OCI-LY3 (cell line): ENCODE data around the gene TXNDC11.

Experiments used
- EZH2phosphoT487 ChIP-seq: fragments of 200-600 bp; shearing (Covaris generic); IDR thresholded peaks from 2 replicates; pipeline ENCODE4 v1.6.1; 2018; ENCODE audit warnings: antibody characterized with exemption, mixed run types, low read depth
- TF ChIP-seq, protein P1 (sequence below): fragments of 200-600, 300-600 bp; sonication (generic); IDR thresholded peaks from 2 replicates; pipeline ENCODE4 v1.5.1; 2014; ENCODE audit warnings: antibody characterized with exemption, low read length, low read depth

- TF ChIP-seq, protein P1, sequence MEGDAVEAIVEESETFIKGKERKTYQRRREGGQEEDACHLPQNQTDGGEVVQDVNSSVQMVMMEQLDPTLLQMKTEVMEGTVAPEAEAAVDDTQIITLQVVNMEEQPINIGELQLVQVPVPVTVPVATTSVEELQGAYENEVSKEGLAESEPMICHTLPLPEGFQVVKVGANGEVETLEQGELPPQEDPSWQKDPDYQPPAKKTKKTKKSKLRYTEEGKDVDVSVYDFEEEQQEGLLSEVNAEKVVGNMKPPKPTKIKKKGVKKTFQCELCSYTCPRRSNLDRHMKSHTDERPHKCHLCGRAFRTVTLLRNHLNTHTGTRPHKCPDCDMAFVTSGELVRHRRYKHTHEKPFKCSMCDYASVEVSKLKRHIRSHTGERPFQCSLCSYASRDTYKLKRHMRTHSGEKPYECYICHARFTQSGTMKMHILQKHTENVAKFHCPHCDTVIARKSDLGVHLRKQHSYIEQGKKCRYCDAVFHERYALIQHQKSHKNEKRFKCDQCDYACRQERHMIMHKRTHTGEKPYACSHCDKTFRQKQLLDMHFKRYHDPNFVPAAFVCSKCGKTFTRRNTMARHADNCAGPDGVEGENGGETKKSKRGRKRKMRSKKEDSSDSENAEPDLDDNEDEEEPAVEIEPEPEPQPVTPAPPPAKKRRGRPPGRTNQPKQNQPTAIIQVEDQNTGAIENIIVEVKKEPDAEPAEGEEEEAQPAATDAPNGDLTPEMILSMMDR = no peak
- TF ChIP-seq EZH2phosphoT487 = no peak
These were observed 3.7 kb downstream of the TXNDC11 start for GRCh38 chr16:11738742-11739544.
